GM12801 (cell line): ENCODE measurements around the gene MCUR1.

ENCODE experiments used
- TF ChIP-seq, protein P1 (sequence below): IDR thresholded peaks from one replicate; pipeline ENCODE4 v1.5.1; 2011; ENCODE audit warnings: control low read depth; ENCODE audit not compliant: insufficient read length; ENCODE audit errors: extremely low read depth

MCUR1 gene

GRCh38 chr6:13803581-13803980, 10.8 kb downstream of the MCUR1 start:
- TF ChIP-seq, protein P1, sequence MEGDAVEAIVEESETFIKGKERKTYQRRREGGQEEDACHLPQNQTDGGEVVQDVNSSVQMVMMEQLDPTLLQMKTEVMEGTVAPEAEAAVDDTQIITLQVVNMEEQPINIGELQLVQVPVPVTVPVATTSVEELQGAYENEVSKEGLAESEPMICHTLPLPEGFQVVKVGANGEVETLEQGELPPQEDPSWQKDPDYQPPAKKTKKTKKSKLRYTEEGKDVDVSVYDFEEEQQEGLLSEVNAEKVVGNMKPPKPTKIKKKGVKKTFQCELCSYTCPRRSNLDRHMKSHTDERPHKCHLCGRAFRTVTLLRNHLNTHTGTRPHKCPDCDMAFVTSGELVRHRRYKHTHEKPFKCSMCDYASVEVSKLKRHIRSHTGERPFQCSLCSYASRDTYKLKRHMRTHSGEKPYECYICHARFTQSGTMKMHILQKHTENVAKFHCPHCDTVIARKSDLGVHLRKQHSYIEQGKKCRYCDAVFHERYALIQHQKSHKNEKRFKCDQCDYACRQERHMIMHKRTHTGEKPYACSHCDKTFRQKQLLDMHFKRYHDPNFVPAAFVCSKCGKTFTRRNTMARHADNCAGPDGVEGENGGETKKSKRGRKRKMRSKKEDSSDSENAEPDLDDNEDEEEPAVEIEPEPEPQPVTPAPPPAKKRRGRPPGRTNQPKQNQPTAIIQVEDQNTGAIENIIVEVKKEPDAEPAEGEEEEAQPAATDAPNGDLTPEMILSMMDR: no peak

DNA sequence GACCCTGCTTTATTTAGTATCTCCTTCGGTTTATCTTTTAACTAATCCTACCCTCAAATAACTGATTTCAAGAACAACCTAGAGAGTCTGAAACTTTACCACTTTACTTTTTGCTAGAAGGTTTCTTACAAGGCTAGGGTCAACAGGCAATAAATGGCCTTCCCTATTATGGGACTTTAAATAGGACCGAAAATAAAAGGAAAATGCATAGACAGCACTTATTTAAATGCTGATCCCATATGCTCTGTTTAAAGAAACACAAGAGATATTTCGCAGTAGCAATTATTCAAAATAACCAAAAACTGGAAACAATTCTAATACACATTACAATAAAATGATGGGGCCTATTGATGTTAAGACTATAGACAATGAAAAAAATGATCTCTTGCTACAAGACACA, 13.7 kb downstream of the MCUR1 start:
- TF ChIP-seq, protein P1: no peak

DNA sequence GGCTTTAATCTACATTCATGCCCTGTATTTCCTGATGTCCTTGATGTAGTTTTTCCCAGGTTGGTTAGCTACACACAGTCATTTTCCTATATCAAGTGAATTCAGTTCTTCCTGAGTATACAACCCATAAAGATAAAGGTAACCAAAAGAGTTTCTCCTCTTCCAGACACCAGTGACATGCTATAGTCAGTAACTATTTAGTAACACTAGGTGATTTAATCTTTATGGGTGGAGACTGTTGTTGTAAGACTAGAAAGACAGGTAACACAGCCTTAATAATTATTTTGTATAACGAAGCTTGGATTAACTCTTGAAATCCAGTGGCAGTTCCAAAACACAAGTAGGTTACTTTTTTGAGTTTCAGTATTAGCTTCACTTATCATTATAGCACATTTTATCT, 17.6 kb downstream of the MCUR1 start:
- TF ChIP-seq, protein P1: no peak

- TF ChIP-seq, protein P1: peak; percentile 69
Measured at GRCh38 chr6:13795041-13795750, 19.2 kb downstream of the MCUR1 start.

- TF ChIP-seq, protein P1: no peak
Measured at GRCh38 chr6:13794184-13794583, 20.2 kb downstream of the MCUR1 start.

DNA sequence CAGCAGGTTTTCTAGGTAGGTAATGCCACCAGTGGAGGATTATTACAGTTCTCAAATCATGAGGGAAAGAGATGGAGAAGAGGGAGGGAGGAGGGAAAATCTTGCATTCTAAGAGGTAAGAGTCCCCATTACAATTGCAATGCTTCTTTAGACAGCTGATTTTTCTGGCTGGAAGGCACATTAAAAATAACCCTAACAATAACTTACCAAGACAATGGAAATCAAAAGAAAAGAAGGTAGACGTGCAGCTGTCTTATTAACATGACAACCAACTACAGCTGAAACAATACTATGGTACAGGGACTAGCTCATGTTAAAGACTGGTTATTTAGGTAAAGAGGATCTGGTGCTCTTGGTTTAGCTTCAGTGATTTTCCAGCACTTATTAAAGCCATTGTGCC, 24.6 kb downstream of the MCUR1 start:
- TF ChIP-seq, protein P1: no peak

DNA sequence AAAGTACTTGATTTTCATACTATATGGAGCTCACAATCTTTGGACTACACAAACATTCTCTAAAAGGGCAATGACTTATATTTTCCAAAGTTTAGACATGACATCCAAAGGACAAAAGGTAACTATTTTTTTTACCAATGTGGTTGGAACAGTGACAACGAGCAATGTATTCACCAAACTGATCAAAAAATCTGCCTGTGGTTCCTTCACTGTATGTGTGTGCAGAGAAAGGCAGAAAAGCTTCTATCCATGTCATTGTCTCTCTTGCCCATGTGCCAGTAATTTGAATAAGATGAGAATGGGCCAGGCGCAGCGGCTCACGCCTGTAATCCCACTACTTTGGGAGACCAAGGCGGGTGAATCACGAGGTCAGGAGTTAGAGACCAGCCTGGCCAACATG, 25.5 kb downstream of the MCUR1 start:
- TF ChIP-seq, protein P1: no peak

- TF ChIP-seq, protein P1: no peak
Measured at GRCh38 chr6:13787137-13787536, 27.2 kb downstream of the MCUR1 start.
